K562 treated with DMSO at 1 percent for 48 hours (cell line): ENCODE measurements around the gene RAB11FIP2. TPM values are rescaled to one million over a fixed set of nuclear protein-coding genes. Genes with fewer than 3 reads are reported as not detected.

Experiments
- total RNA-seq: library from RNA; unstranded; fragments of 300-600 nt; gene quantifications from 2 replicates; pipeline ENCODE4 v1.2.3, GENCODE V29; 2022; ENCODE audit warnings: low replicate concordance; ENCODE audit errors: extremely low read depth

RAB11FIP2 gene, protein sequence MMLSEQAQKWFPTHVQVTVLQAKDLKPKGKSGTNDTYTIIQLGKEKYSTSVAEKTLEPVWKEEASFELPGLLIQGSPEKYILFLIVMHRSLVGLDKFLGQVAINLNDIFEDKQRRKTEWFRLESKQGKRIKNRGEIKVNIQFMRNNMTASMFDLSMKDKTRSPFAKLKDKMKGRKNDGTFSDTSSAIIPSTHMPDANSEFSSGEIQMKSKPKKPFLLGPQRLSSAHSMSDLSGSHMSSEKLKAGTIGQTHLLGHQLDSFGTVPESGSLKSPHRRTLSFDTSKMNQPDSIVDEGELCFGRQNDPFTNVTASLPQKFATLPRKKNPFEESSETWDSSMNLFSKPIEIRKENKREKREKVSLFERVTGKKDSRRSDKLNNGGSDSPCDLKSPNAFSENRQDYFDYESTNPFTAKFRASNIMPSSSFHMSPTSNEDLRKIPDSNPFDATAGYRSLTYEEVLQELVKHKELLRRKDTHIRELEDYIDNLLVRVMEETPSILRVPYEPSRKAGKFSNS
- total RNA-seq = not detected in 2 replicates

DNA sequence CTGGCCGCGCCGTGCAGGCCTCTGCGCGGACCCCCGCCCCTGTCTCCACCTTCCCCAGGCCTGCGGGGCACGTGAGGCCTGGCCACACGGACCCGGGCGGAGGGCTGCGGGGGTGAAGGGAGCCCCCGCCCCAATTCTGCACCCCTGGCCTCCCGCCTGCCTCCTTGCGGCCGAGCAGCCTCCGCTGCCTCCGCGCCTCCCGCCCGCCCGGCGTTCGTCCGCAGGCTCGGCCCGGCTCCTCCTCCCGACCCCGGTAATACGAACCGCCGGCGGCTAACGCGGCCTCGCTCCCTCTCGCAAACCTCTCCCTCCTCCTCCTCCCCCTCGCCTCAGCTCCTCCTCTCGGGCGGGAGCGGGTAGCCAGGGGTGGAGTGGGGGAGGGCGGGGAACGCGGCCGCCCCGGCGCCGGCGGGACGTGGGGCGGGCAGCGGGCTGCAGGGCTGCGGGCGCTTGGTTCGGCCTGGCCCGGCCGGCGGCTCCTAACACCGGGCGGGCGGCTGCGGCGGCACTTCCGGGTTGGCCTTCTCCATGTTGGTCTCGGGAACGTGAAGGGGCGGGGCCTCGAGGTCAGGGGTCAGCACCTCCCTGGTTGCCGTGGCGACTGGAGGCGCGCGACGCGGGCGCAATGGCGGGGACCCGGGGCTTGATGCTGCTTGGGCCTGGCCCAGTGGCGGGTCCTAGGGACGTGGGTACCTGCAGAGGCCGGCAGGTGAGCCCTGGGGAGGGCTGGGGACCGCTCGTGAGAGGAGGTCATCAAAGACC is at the start of gene RAB11FIP2:
Gene RAB11FIP2 (minus strand): TSS at position 547 of the 762 bp plus-strand sequence. CDS start 778 bp downstream, outside the sequence.

